GM13977 (cell line): ENCODE data around the gene SYTL3.

Experiments
- DNase-seq: peaks from one replicate; pipeline ENCODE4 v3.0.0; 2012; ENCODE audit warnings: low spot score
- CTCF ChIP-seq: IDR thresholded peaks from 2 replicates; pipeline ENCODE4 v1.5.1; 2012; ENCODE audit warnings: mild to moderate bottlenecking, control low read depth; ENCODE audit not compliant: insufficient read depth; ENCODE audit errors: extremely low read depth, missing control alignments
- in situ Hi-C: fragments of 300-500 bp; cut with MboI; formaldehyde crosslinking; loops from one replicate; pipeline ENCODE4 v1.12.0; 2022; ENCODE audit warnings: low sequenced_read_pairs, low pct_unique_long_range_greater_than_20kb, mixed read lengths, inconsistent platforms; ENCODE audit not compliant: unreplicated experiment

The SYTL3 gene

GRCh38 chr6:158769771-158770432 is 120.0 kb downstream of the SYTL3 start:
- DNase-seq = no peak
- in situ Hi-C loops = no loop called here

GRCh38 chr6:158770533-158771330 is 120.9 kb downstream of the SYTL3 start:
- in situ Hi-C loops = no loop called here

More at GRCh38 chr6:158769771-158770432, 120.0 kb downstream of the SYTL3 start:
- no peak for TF ChIP-seq CTCF

GRCh38 chr6:158771399-158772152 is 121.7 kb downstream of the SYTL3 start:
- DNase-seq = no peak
- no peak for TF ChIP-seq CTCF
- in situ Hi-C loops = no loop called here

More at GRCh38 chr6:158770533-158771330, 120.9 kb downstream of the SYTL3 start:
- no peak for DNase-seq
- TF ChIP-seq CTCF = no peak

GRCh38 chr6:158772172-158772571 is 122.3 kb downstream of the SYTL3 start:
- TF ChIP-seq CTCF = no peak
- in situ Hi-C loops = no loop called here
- no peak for DNase-seq

- TF ChIP-seq CTCF = no peak
- DNase-seq = no peak
- in situ Hi-C loops = no loop called here
Observed at GRCh38 chr6:158772851-158773371, 123.1 kb downstream of the SYTL3 start.
